Heart right ventricle (tissue), 16 donors: ENCODE measurements around the gene KRT20. TPM values are rescaled to one million over a fixed set of nuclear protein-coding genes. Genes with fewer than 3 reads are reported as not detected.

Experiments
- ATAC-seq, 8 donors: fragments of 200-7000 bp; cut with Tn5 transposase; one replicate each; pipeline ENCODE4 v1.9.1; 2020; ENCODE audit warnings: mild to moderate bottlenecking in 8 of 8, moderate library complexity in 8 of 8, moderate number of reproducible peaks in 1 of 8
- DNase-seq, 2 donors: peaks; one replicate each; pipeline ENCODE4 v3.0.0-alpha.2; 2020
- H3K27ac ChIP-seq, 10 donors: fragments of 200-600 bp; sonication (generic) in 2 of 10; one replicate each; pipeline versions ENCODE4 v1.5.0 to v1.8.0; 2020 to 2022; ENCODE audit warnings: mild to moderate bottlenecking in 3 of 10
- H3K27me3 ChIP-seq, 7 donors: fragments of 200-600 bp; one replicate each; pipeline ENCODE4 v1.8.0; 2021 to 2022; ENCODE audit warnings: mild to moderate bottlenecking in 2 of 7
- H3K36me3 ChIP-seq, 9 donors: fragments of 200-600 bp; sonication (generic) in 1 of 9; one replicate each; pipeline versions ENCODE4 v1.5.0 to v1.8.0; 2020 to 2022; ENCODE audit warnings: mild to moderate bottlenecking in 2 of 9
- H3K4me1 ChIP-seq, 9 donors: fragments of 200-600 bp; sonication (generic) in 1 of 9; one replicate each; pipeline versions ENCODE4 v1.5.0 to v1.8.0; 2020 to 2022; ENCODE audit warnings: mild to moderate bottlenecking in 4 of 9
- H3K4me3 ChIP-seq, 10 donors: fragments of 200-600 bp; sonication (generic) in 2 of 10; one replicate each; pipeline versions ENCODE4 v1.5.0 to v1.8.0; 2020 to 2022; ENCODE audit warnings: mild to moderate bottlenecking in 7 of 10, moderate library complexity in 2 of 10
- H3K9me3 ChIP-seq, 11 donors: fragments of 200-600 bp in 10 of 11; sonication (generic) in 2 of 11; one replicate each; pipeline versions ENCODE4 v1.5.0 to v1.8.0; 2013 to 2022; ENCODE audit warnings: mild to moderate bottlenecking in 2 of 11, control low read depth in 1 of 11, moderate library complexity in 1 of 11
- WGBS, 2 donors: extraction: QIAGEN DNeasy Blood & Tissue Kit; methylation state at CpG; one replicate each; pipeline ENCODE4 v1.1.7; 2013; ENCODE audit warnings: inconsistent platforms in 1 of 2; 5-methylcytosine and 5-hydroxymethylcytosine counted together
- intact Hi-C, 10 donors: fragments of 100-400 bp; cut with DNase I; formaldehyde crosslinking; loops; one replicate each; pipeline versions ENCODE4 v1.11.1 to v1.14.2; 2022
- polyA plus RNA-seq, 2 donors: library from polyadenylated mRNA; stranded (reverse); fragments of 200-250 nt; gene quantifications; one replicate each; pipeline ENCODE4 v1.2.3, GENCODE V29; 2013
- total RNA-seq, 10 donors: library from RNA; stranded (reverse); fragmentation: NEBNext Ultra II Directional in 3 of 10; extraction: Animal tissue kit (Norgen Biotek cat#: 25700) in 3 of 10; gene quantifications; one replicate each; pipeline versions ENCODE4 v1.2.1 to v1.2.4, GENCODE V29; 2021 to 2023
- TF ChIP-seq, protein P1 (sequence below), 9 donors: fragments of 200-600 bp; sonication (generic) in 2 of 9; IDR thresholded peaks; one replicate each; pipeline versions ENCODE4 v1.5.0 to v1.8.0; 2021 to 2022; ENCODE audit warnings: antibody characterized with exemption in 9 of 9, mild to moderate bottlenecking in 5 of 9, moderate library complexity in 1 of 9
- donor health status: Arrhythmogenic right ventricular cardiomyopathy.
- donor health status: ischemic (EF 13 %, LVEDD 7.1; RV severe dilation, severe dysfunction).
- donor health status: healthy with polysubstance abuse.
- donor health status: DM: no; HTN: yes; CAD: no.
- donor health status: DM: no; HTN: no; CAD: no.
- donor health status: ischemic (EF 25% LVEDD 6.9; RV normal size, moderate dysfunction).
- donor health status: ischemic (EF 25% LVEDD 5.7; RV mildly dilated, moderate dysfunction).
- donor health status: healthy.
- donor health status: DM: yes; HTN: yes; CAD: no.
- donor health status: Ischemic cardiomyopathy.
- donor health status: ischemic (EF 35%, LVEDD 5.7; RV mildly dilated, moderate dysfunction).
- donor health status: nonischemic (EF 11% LVEDD 7.7; RV severe dilation, severe dysfunction).
- donor health status: DM: yes; HTN: yes; CAD: no.
- donor health status: PGD.
- donor health status: ischemic (EF 29% LVEDD 5.4; RV normal size, mild dysfunction).
- donor health status: nonischemic (EF 23%, LVEDD 6.1; RV moderate dilation, normal function).

Gene KRT20
- total and polyA plus RNA-seq, 12 donors, result not detected

DNA sequence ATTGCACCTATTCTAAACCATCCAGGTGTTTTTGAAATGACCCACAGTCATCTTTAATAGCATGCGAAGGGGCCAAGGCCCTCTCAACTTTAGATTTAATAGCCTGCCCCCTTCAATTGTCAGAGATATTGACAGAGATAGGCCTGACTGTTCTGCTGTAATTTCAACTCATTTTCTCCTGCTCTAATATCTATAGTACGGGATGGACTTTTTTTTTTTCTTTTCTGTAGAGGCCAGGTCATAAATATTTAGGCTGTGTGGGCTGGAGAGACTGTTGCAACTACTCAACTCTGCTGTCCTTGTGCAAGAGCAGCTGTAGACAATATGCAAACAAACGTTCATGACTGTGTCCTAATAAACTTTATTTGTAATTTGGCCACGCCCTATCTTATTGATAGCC is 24.7 kb upstream of the KRT20 start:
- intact Hi-C loops, result loop anchor here (1.0 to 10.0 kb wide), 15 partner anchors 52 to 753 kb away; no protein-coding TSS in a partner anchor
- Histone ChIP-seq H3K4me3 (no peak overlapping the region), H3K27me3 (peaks cover 0 to 26% (median 20%) of the 10 kb centered on the region in 7 donors), H3K36me3 (no peaks in the 10 kb centered on the region), H3K27ac (no peak overlapping the region), H3K9me3 (no peaks in the 10 kb centered on the region), H3K4me1 (peaks cover 0 to 34% (median 0%) of the 10 kb centered on the region in 9 donors)
- TF ChIP-seq, protein P1, sequence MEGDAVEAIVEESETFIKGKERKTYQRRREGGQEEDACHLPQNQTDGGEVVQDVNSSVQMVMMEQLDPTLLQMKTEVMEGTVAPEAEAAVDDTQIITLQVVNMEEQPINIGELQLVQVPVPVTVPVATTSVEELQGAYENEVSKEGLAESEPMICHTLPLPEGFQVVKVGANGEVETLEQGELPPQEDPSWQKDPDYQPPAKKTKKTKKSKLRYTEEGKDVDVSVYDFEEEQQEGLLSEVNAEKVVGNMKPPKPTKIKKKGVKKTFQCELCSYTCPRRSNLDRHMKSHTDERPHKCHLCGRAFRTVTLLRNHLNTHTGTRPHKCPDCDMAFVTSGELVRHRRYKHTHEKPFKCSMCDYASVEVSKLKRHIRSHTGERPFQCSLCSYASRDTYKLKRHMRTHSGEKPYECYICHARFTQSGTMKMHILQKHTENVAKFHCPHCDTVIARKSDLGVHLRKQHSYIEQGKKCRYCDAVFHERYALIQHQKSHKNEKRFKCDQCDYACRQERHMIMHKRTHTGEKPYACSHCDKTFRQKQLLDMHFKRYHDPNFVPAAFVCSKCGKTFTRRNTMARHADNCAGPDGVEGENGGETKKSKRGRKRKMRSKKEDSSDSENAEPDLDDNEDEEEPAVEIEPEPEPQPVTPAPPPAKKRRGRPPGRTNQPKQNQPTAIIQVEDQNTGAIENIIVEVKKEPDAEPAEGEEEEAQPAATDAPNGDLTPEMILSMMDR (IDR thresholded peaks at IDR 0.05), result no peak
- ATAC-seq, result no peak
- 59 to 65% methylated on average over 4 of the region's 4 CpGs for WGBS, 2 donors
- no peak for DNase-seq

DNA sequence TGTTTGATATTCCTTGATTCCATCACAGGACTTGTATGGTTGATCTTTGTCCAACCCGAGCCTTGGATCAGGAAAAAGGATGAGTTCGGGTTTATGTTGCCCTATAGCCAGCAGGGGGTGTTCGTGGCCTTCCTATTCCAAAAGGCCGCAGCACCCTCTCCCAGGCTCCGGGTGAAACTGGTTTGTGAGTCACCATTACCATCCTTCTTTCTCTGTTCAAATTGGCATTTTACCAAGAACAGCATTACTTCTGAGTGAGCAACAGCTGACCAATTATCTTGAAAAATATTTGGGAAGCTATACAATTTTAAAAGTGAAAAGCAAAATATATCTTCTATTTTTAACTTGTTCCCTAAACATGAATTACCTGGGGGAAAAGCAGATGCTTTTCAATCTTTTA is 24.3 kb upstream of the KRT20 start:
- Histone ChIP-seq H3K9me3 (no peaks in the 10 kb centered on the region), H3K27ac (no peak overlapping the region), H3K36me3 (no peaks in the 10 kb centered on the region), H3K4me3 (no peak overlapping the region), H3K27me3 (peaks cover 0 to 26% (median 22%) of the 10 kb centered on the region in 7 donors), H3K4me1 (peaks cover 0 to 33% (median 0%) of the 10 kb centered on the region in 9 donors)
- TF ChIP-seq, protein P1 (IDR thresholded peaks at IDR 0.05), result peak; percentile 41 to 85 (median 79)
- 1 to 3% methylated on average over 5 of the region's 5 CpGs for WGBS, 2 donors
- DNase-seq (peak; percentile 40 to 69), ATAC-seq (peak; percentile 78 to 96 (median 86))
- intact Hi-C loops, result loop anchor here in 9 of 10 donors (1.0 to 10.0 kb wide), 10 partner anchors 52 to 753 kb away; no protein-coding TSS in a partner anchor

DNA sequence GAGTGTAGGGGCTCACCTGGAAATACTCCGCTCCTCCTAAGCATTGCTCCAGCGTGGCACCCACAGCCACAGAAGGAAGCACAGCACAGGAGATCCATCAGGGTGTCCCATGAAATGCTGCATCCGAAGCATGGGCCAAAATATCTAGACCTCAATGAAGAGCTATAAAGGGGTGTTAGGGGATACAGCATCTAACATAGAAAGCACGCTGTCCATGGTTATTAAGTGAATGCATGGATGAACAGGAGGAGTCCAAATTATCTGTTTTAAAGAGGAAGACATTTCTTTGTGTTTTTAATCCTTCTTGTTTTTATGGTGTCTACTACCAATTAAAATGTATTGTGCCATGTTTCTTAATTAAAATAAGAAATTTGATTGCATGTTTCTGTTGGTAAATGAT is 21.6 kb upstream of the KRT20 start:
- DNase-seq, result no peak
- Histone ChIP-seq H3K4me1 (peaks cover 0 to 16% (median 0%) of the 10 kb centered on the region in 9 donors), H3K36me3 (no peaks in the 10 kb centered on the region), H3K27me3 (peaks cover 0 to 32% (median 17%) of the 10 kb centered on the region in 7 donors), H3K27ac (no peak overlapping the region), H3K9me3 (no peaks in the 10 kb centered on the region), H3K4me3 (no peak overlapping the region)
- no peak for ATAC-seq
- intact Hi-C loops, result loop anchor here in 9 of 10 donors (5.0 to 10.0 kb wide), 6 partner anchors 49 to 756 kb away; no protein-coding TSS in a partner anchor
- TF ChIP-seq, protein P1 (IDR thresholded peaks at IDR 0.05), result no peak
- 88 to 91% methylated on average over 4 of the region's 4 CpGs for WGBS, 2 donors

DNA sequence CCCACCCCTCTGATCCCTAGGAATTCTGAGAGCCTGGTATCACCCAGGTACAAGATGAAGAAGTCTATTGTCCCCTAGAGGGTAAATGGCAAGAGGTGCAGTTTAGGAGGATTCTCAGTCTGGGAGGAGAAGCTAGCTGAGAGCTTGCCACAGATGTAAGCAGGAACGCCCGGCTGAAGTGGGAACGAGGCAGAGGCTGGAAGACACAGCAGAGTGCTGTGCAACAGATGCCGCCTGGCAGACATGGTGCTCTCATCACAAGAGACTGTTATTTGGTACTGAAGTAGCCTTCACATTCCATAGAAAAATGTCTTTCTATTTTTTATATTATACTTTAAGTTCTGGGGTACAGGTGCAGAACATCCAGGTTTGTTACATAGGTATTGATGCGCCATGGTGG is 20.3 kb upstream of the KRT20 start:
- intact Hi-C loops, result loop anchor here in 9 of 10 donors (5.0 to 10.0 kb wide), 6 partner anchors 48 to 757 kb away; no protein-coding TSS in a partner anchor
- no peak overlapping the region for H3K27ac ChIP-seq
- H3K27me3 ChIP-seq, result peaks cover 0 to 37% (median 18%) of the 10 kb centered on the region in 7 donors
- peaks cover 0 to 13% (median 0%) of the 10 kb centered on the region in 9 donors for H3K4me1 ChIP-seq
- H3K9me3 ChIP-seq, result no peaks in the 10 kb centered on the region
- WGBS, 2 donors, result 90 to 91% methylated on average over 5 of the region's 5 CpGs
- ATAC-seq (no peak), DNase-seq (no peak)
- no peaks in the 10 kb centered on the region for H3K36me3 ChIP-seq
- TF ChIP-seq, protein P1 (IDR thresholded peaks at IDR 0.05), result no peak
- no peak overlapping the region for H3K4me3 ChIP-seq
